GM12878 (cell line): ENCODE data around the gene ZIK1.

Experiments
- CTCF ChIP-seq, 3 experiments: IDR thresholded peaks in 2 of 3; conservative IDR thresholded peaks in 1 of 3; 2 replicates each; pipeline ENCODE4 v1.5.1; 2011; ENCODE audit warnings: low read depth in 3 of 3, low read length in 3 of 3, mild to moderate bottlenecking in 3 of 3, control low read depth in 2 of 3, moderate library complexity in 2 of 3, inconsistent platforms in 1 of 3, mixed read lengths in 1 of 3; ENCODE audit not compliant: control insufficient read depth in 2 of 3, insufficient read depth in 1 of 3; ENCODE audit errors: extremely low read depth in 1 of 3
- E2F4 ChIP-seq: IDR thresholded peaks from 2 replicates; pipeline ENCODE4 v1.6.1; 2012; ENCODE audit warnings: low read depth, low read length, improper control_type of control experiment
- HDAC2 ChIP-seq: fragments of 200-600 bp; sonication (generic); IDR thresholded peaks from 2 replicates; pipeline ENCODE4 v1.6.1; 2017
- POLR2A ChIP-seq: IDR thresholded peaks from 2 replicates; pipeline ENCODE4 v1.6.1; 2011; ENCODE audit warnings: low read depth, mild to moderate bottlenecking, low read length
- TARDBP ChIP-seq: IDR thresholded peaks from 2 replicates; pipeline ENCODE4 v1.6.1; 2016; ENCODE audit warnings: borderline replicate concordance
- ZNF274 ChIP-seq: IDR thresholded peaks from one replicate; pipeline ENCODE4 v1.8.0; 2011; ENCODE audit not compliant: insufficient read length, insufficient read depth

GRCh38 chr19:57560049-57560491, 23.9 kb upstream of the ZIK1 start:
- TF ChIP-seq ZNF274 (no peak), E2F4 (no peak), POLR2A (no peak), CTCF (IDR thresholded peaks at IDR 0.05 in 2 of 3, conservative IDR thresholded peaks at IDR 0.05 in 1 of 3; ENCODE audit: control insufficient read depth in 2 of 3, extremely low read depth in 1 of 3, insufficient read depth in 1 of 3, low read depth in 3 of 3, low read length in 3 of 3) (no peak), TARDBP (no peak), HDAC2 (no peak)
